ENCODE results near the gene ACMSD. TPM values are rescaled to one million over a fixed set of nuclear protein-coding genes. Genes with fewer than 3 reads are reported as not detected.

The ACMSD gene
- total RNA-seq, 1 donor from 2014 or later, result not detected

GRCh38 chr2:134869946-134870736, 31.7 kb downstream of the ACMSD start:
- no peak for TF ChIP-seq CTCF (IDR thresholded peaks at IDR 0.05; ENCODE audit: borderline replicate concordance)
- H3K36me3 ChIP-seq, result no peaks in the 10 kb centered on the region
- peak; percentile 27 for DNase-seq
- no peaks in the 10 kb centered on the region for H3K9me3 ChIP-seq (replicated peaks)
- peak overlapping the region; percentile 32 for H3K27ac ChIP-seq (replicated peaks)
- H3K4me3 ChIP-seq, result no peak overlapping the region
- no peaks in the 10 kb centered on the region for H3K27me3 ChIP-seq (ENCODE audit: low read depth)
- intact Hi-C loops (cut with micrococcal nuclease), result no loop called here
- H3K4me1 ChIP-seq, result no peaks in the 10 kb centered on the region

DNA sequence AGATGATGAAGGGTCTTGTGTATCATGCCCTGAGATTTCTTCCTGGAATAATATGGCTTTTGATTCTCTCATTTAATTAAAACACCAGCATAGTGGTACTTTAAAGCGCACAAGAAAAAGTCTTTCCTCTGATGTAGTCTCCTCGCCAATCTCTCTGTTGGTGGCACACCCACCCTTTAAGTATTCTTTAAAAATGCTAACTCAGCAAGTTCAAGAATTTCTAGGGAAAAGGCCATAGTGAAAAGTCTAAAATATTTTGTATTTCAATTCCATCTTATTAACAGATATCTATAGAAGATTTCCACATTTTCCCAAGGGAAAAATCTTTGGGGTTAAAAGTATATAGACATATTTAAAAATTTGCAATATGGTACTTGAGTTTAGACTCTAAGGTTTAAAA, 34.7 kb downstream of the ACMSD start:
- no peak for TF ChIP-seq CTCF (IDR thresholded peaks at IDR 0.05; ENCODE audit: borderline replicate concordance)
- no peaks in the 10 kb centered on the region for H3K4me1 ChIP-seq
- no peaks in the 10 kb centered on the region for H3K36me3 ChIP-seq
- no peaks in the 10 kb centered on the region for H3K27me3 ChIP-seq (ENCODE audit: low read depth)
- intact Hi-C loops (cut with micrococcal nuclease), result no loop called here
- DNase-seq, result no peak
- H3K9me3 ChIP-seq (replicated peaks), result peaks cover 9% of the 10 kb centered on the region
- H3K4me3 ChIP-seq, result no peak overlapping the region
- no peak overlapping the region for H3K27ac ChIP-seq (replicated peaks)

DNA sequence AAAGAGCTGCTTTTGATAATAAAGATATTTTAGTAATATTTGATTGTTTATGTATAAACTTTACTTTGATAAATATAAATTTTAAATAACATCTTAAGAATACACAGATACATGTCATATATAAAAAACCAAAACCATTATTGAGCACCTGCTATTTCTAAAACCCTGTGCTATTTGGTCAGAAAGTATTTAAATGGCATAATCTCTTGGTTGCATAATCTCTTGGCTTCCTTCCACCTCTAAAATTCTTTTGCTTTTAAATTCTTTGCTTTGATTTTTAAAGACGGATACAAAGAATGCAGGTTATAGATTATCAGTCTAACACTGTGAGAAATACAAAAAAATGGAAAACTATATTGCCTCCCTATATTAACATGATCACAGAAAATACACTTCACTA, 36.9 kb downstream of the ACMSD start:
- DNase-seq, result no peak
- TF ChIP-seq CTCF (IDR thresholded peaks at IDR 0.05; ENCODE audit: borderline replicate concordance), result no peak
- H3K27ac ChIP-seq (replicated peaks), result no peak overlapping the region
- peaks cover 21% of the 10 kb centered on the region for H3K9me3 ChIP-seq (replicated peaks)
- H3K4me1 ChIP-seq, result no peaks in the 10 kb centered on the region
- intact Hi-C loops (cut with micrococcal nuclease), result no loop called here
- H3K27me3 ChIP-seq (ENCODE audit: low read depth), result no peaks in the 10 kb centered on the region
- no peaks in the 10 kb centered on the region for H3K36me3 ChIP-seq
- H3K4me3 ChIP-seq, result no peak overlapping the region

DNA sequence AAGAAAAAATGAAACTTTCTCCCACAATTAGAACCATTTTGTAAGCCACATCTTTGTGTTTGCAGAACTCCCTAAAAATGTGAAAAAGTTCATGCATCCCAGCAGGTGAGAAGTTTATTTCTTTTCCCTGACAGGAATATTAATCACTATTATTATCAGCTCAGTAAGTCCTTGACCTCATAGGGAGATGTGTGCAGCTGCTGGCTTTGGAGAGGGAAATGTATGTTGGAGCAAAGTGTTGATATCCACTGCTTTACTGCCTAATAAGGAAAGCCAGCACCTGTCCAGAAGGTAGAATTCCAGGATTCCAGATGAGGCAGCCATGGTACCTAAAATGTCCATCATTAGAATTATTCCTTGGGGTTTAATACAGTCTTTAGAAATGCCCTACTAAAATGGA, 44.4 kb downstream of the ACMSD start:
- H3K36me3 ChIP-seq, result no peaks in the 10 kb centered on the region
- no peaks in the 10 kb centered on the region for H3K27me3 ChIP-seq (ENCODE audit: low read depth)
- no peak overlapping the region for H3K4me3 ChIP-seq
- H3K9me3 ChIP-seq (replicated peaks), result peaks cover 15% of the 10 kb centered on the region
- DNase-seq, result no peak
- intact Hi-C loops (cut with micrococcal nuclease), result no loop called here
- no peak overlapping the region for H3K27ac ChIP-seq (replicated peaks)
- no peak for TF ChIP-seq CTCF (IDR thresholded peaks at IDR 0.05; ENCODE audit: borderline replicate concordance)
- no peaks in the 10 kb centered on the region for H3K4me1 ChIP-seq

- Histone ChIP-seq H3K9me3 (replicated peaks) (peaks cover 6% of the 10 kb centered on the region), H3K4me3 (no peak overlapping the region), H3K4me1 (no peaks in the 10 kb centered on the region), H3K27ac (replicated peaks) (no peak overlapping the region), H3K27me3 (ENCODE audit: low read depth) (no peaks in the 10 kb centered on the region), H3K36me3 (no peaks in the 10 kb centered on the region)
- no peak for DNase-seq
- intact Hi-C loops (cut with micrococcal nuclease), result no loop called here
- no peak for TF ChIP-seq CTCF (IDR thresholded peaks at IDR 0.05; ENCODE audit: borderline replicate concordance)
These were observed 45.3 kb downstream of the ACMSD start for GRCh38 chr2:134883552-134884293.
